T-helper 2 cell treated with Interferon-gamma antibody and Interleukin-4, amounts not matched to agents 5 μg/mL and 100 μg/mL, for 36 hours (primary cell): ENCODE data around the gene RAET1G.
A peak's percentile ranks its signal among the peaks of the same experiment; 100 is the strongest.
"Not testable (repeated sequence)": the region's sequence is repeated elsewhere in the genome, so short reads cannot be mapped to it uniquely, and the experiment has no call there.

Experiments
- DNase-seq: peaks from one replicate; pipeline ENCODE4 v3.0.0; 2021; ENCODE audit warnings: low spot score
- H3K27ac Mint-ChIP-seq: one replicate; pipeline ENCODE4 v1.8.0; 2021; ENCODE audit warnings: mild to moderate bottlenecking, mixed read lengths
- H3K27me3 Mint-ChIP-seq: one replicate; pipeline ENCODE4 v1.8.0; 2021; ENCODE audit warnings: low read depth, mixed read lengths
- H3K36me3 Mint-ChIP-seq: one replicate; pipeline ENCODE4 v1.8.0; 2021; ENCODE audit warnings: low read depth, mixed read lengths
- H3K4me1 Mint-ChIP-seq: one replicate; pipeline ENCODE4 v1.8.0; 2021; ENCODE audit warnings: low read depth, mixed read lengths
- H3K4me3 Mint-ChIP-seq: one replicate; pipeline ENCODE4 v1.8.0; 2022; ENCODE audit warnings: mild to moderate bottlenecking, moderate library complexity, mixed read lengths
- H3K9me3 Mint-ChIP-seq: one replicate; pipeline ENCODE4 v1.8.0; 2021; ENCODE audit warnings: mixed read lengths

RAET1G gene

GRCh38 chr6:149946631-149947030 lies 23.7 kb upstream of the RAET1G start:
- H3K36me3 Mint-ChIP-seq, H3K9me3 Mint-ChIP-seq, H3K4me3 Mint-ChIP-seq, DNase-seq, H3K27ac Mint-ChIP-seq, H3K4me1 Mint-ChIP-seq: not testable (repeated sequence)
- H3K27me3 Mint-ChIP-seq = peaks cover 69% of the 10 kb centered on the region

- not testable (repeated sequence) for DNase-seq, H3K4me3 Mint-ChIP-seq, H3K27ac Mint-ChIP-seq, H3K36me3 Mint-ChIP-seq, H3K9me3 Mint-ChIP-seq
- peaks cover 13% of the 10 kb centered on the region for H3K4me1 Mint-ChIP-seq
- H3K27me3 Mint-ChIP-seq = peaks cover 68% of the 10 kb centered on the region
These were observed 22.4 kb upstream of the RAET1G start for GRCh38 chr6:149945276-149945675.

GRCh38 chr6:149943321-149943720 lies 20.4 kb upstream of the RAET1G start:
- Mint-ChIP-seq H3K4me1 (peaks cover 25% of the 10 kb centered on the region), H3K4me3 (peak overlapping the region; percentile 36), H3K27me3 (peaks cover 66% of the 10 kb centered on the region)
- H3K36me3 Mint-ChIP-seq, H3K9me3 Mint-ChIP-seq, H3K27ac Mint-ChIP-seq, DNase-seq: not testable (repeated sequence)

DNA sequence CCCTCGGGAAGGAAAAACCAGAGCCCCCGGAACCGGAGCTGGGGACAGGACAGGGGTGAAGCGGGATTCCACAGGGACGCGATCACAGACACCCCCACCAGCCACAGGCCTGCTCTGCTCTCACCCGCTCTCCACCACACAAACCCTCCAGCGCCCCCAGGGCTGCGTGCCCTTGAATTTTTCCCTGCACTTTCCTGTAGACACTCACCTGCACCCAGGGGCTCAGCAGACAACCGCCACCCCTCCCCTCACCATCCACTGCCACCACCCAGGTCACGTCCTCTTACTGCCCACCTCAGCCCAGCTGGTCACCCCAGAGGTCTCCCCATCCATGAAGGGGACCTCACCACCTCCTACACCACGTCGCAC lies 19.5 kb upstream of the RAET1G start:
- H3K36me3 Mint-ChIP-seq = no peaks in the 10 kb centered on the region
- H3K27me3 Mint-ChIP-seq = peaks cover 66% of the 10 kb centered on the region
- no peak overlapping the region for H3K27ac Mint-ChIP-seq
- no peaks in the 10 kb centered on the region for H3K9me3 Mint-ChIP-seq
- H3K4me3 Mint-ChIP-seq = peak overlapping the region; percentile 89
- peaks cover 25% of the 10 kb centered on the region for H3K4me1 Mint-ChIP-seq
- no peak for DNase-seq

- Mint-ChIP-seq H3K36me3 (no peaks in the 10 kb centered on the region), H3K27me3 (peaks cover 71% of the 10 kb centered on the region), H3K4me1 (peaks cover 25% of the 10 kb centered on the region), H3K27ac (peak within 1 kb of the TSS; percentile 63), H3K4me3 (peak within 1 kb of the TSS; percentile 89), H3K9me3 (no peaks in the 10 kb centered on the region)
- DNase-seq = peak; percentile 81
These were observed 18.9 kb upstream of the RAET1G start, which contains the start of gene ULBP2 for GRCh38 chr6:149941583-149942460. TSS of gene ULBP2 (plus strand) at chr6:149942014. CDS start at chr6:149942073, 59 bp downstream.

GRCh38 chr6:149940672-149940982 lies 17.7 kb upstream of the RAET1G start:
- peaks cover 76% of the 10 kb centered on the region for H3K27me3 Mint-ChIP-seq
- H3K4me1 Mint-ChIP-seq = peaks cover 25% of the 10 kb centered on the region
- no peaks in the 10 kb centered on the region for H3K9me3 Mint-ChIP-seq
- no peak overlapping the region for H3K27ac Mint-ChIP-seq
- H3K36me3 Mint-ChIP-seq = no peaks in the 10 kb centered on the region
- DNase-seq = no peak
- H3K4me3 Mint-ChIP-seq = peak overlapping the region; percentile 38

- no peaks in the 10 kb centered on the region for H3K9me3 Mint-ChIP-seq
- no peak for DNase-seq
- H3K4me3 Mint-ChIP-seq = peak overlapping the region; percentile 38
- peaks cover 25% of the 10 kb centered on the region for H3K4me1 Mint-ChIP-seq
- no peaks in the 10 kb centered on the region for H3K36me3 Mint-ChIP-seq
- H3K27ac Mint-ChIP-seq = no peak overlapping the region
- H3K27me3 Mint-ChIP-seq = peaks cover 77% of the 10 kb centered on the region
These were observed 17.2 kb upstream of the RAET1G start for GRCh38 chr6:149939909-149940671.

DNA sequence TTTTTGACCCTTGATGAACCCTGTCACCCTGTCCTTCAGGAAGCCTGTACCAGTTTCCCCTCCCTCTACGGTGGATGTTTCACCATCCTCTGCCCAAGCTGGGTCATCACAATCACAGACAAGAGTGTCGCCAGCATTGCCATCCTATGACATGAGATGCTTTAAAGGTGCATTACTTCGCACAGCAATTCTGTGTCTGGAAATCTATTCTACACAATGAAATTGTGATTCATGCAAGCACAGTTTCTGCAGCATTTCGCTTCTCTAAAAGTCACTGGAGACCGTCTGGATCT lies 16.4 kb upstream of the RAET1G start:
- H3K27ac Mint-ChIP-seq = peak overlapping the region; percentile 27
- no peaks in the 10 kb centered on the region for H3K36me3 Mint-ChIP-seq
- peaks cover 27% of the 10 kb centered on the region for H3K4me1 Mint-ChIP-seq
- peak overlapping the region; percentile 76 for H3K4me3 Mint-ChIP-seq
- DNase-seq = no peak
- H3K27me3 Mint-ChIP-seq = peaks cover 84% of the 10 kb centered on the region
- H3K9me3 Mint-ChIP-seq = no peaks in the 10 kb centered on the region

- Mint-ChIP-seq H3K4me1 (peaks cover 28% of the 10 kb centered on the region), H3K4me3 (peak overlapping the region; percentile 76), H3K27me3 (peaks cover 86% of the 10 kb centered on the region), H3K36me3 (no peaks in the 10 kb centered on the region), H3K9me3 (no peaks in the 10 kb centered on the region), H3K27ac (peak overlapping the region; percentile 27)
- peak; percentile 58 for DNase-seq
These were observed 15.8 kb upstream of the RAET1G start for GRCh38 chr6:149938571-149939355.

DNA sequence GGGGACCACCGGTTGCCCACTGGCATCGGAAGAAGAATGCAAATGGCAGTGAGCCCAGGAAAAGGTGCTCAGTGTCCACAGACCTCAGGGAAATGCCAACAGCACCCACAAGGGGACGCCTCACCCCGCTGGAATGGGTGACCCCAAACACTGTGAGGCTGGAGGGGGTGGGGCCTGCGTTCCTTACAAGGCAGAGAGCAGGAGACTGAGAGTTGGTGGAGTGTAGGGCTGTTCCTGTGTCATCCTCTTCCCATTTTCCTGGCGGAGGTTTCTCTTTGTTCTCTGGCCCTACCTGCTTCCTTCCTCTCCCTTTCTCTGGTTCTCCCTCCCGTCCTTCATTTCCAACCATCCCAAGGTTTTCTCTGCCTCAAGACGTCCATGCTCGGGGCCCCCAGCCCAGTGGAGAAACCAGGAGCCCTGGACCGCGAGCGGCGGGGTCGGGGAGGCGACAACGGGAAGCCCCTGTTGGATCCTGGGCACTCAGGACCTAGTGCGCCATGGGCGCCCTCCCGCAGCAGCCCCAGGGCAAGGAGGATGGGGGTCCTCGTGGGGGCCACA lies 15.2 kb upstream of the RAET1G start:
- H3K36me3 Mint-ChIP-seq, H3K9me3 Mint-ChIP-seq, H3K27ac Mint-ChIP-seq, DNase-seq: not testable (repeated sequence)
- Mint-ChIP-seq H3K4me1 (peaks cover 28% of the 10 kb centered on the region), H3K27me3 (peaks cover 88% of the 10 kb centered on the region), H3K4me3 (peak overlapping the region; percentile 76)

DNA sequence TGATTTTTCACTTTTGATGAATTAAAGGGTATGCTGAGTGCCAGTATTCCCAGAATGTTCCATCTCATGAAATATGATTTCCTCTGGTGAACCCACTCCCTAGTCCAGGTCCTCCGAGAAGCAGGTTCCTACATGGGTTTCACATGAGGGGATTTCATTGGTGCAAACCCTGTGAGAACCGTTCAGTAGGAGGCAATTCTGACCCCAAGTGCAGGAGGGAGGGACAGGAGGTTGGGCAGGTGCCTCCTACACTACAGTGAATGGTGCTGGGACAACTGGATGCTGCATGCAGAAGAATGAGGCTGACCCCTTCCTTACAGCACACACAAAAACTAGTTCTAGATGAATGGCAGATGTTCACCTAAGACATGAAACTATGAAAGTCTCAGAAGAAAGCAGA lies 13.8 kb upstream of the RAET1G start:
- Mint-ChIP-seq H3K27ac (no peak overlapping the region), H3K9me3 (no peaks in the 10 kb centered on the region), H3K27me3 (peaks cover 83% of the 10 kb centered on the region), H3K4me1 (peaks cover 24% of the 10 kb centered on the region), H3K36me3 (no peaks in the 10 kb centered on the region), H3K4me3 (no peak overlapping the region)
- DNase-seq = no peak

- Mint-ChIP-seq H3K27ac (no peak overlapping the region), H3K27me3 (peaks cover 82% of the 10 kb centered on the region), H3K4me1 (peaks cover 18% of the 10 kb centered on the region), H3K9me3 (no peaks in the 10 kb centered on the region), H3K4me3 (no peak overlapping the region), H3K36me3 (no peaks in the 10 kb centered on the region)
- DNase-seq = no peak
These were observed 12.7 kb upstream of the RAET1G start for GRCh38 chr6:149935668-149936067.

GRCh38 chr6:149935246-149935645 lies 12.3 kb upstream of the RAET1G start:
- H3K27ac Mint-ChIP-seq = no peak overlapping the region
- no peaks in the 10 kb centered on the region for H3K36me3 Mint-ChIP-seq
- no peaks in the 10 kb centered on the region for H3K9me3 Mint-ChIP-seq

More at GRCh38 chr6:149935246-149935645, 12.3 kb upstream of the RAET1G start:
- H3K4me1 Mint-ChIP-seq = peaks cover 15% of the 10 kb centered on the region
- no peak for DNase-seq
- no peak overlapping the region for H3K4me3 Mint-ChIP-seq
- H3K27me3 Mint-ChIP-seq = peaks cover 82% of the 10 kb centered on the region
